SK-N-SH treated with all-trans-retinoic acid at 6 μM for 48 hours (cell line): Measurements from ENCODE around the gene HECTD4.

Source experiments
- ATAC-seq: fragments of 200-7000 bp; cut with Tn5 transposase; 3 replicates; pipeline ENCODE4 v1.9.1; 2020; ENCODE audit warnings: mild to moderate bottlenecking, moderate library complexity
- ARNTL ChIP-seq: fragments of 450-650 bp; formaldehyde crosslinking; IDR thresholded peaks from 2 replicates; pipeline ENCODE4 v1.5.0; 2020; ENCODE audit warnings: low read depth, mild to moderate bottlenecking, moderate library complexity, borderline replicate concordance
- BACH2 ChIP-seq: fragments of 250-450 bp; sonication (Bioruptor Pico); IDR thresholded peaks from 2 replicates; pipeline ENCODE4 v1.9.0; 2021; ENCODE audit warnings: mild to moderate bottlenecking, borderline replicate concordance
- CREB5 ChIP-seq: fragments of 250-450 bp; sonication (Bioruptor Pico); IDR thresholded peaks from 2 replicates; pipeline ENCODE4 v1.5.1; 2020; ENCODE audit warnings: low read depth, mild to moderate bottlenecking, moderate library complexity
- CSDC2 ChIP-seq: fragments of 250-450 bp; sonication (Bioruptor Pico); IDR thresholded peaks from 2 replicates; pipeline ENCODE4 v1.5.0; 2020; ENCODE audit warnings: mild to moderate bottlenecking, moderate library complexity
- CSRNP3 ChIP-seq: fragments of 250-450 bp; sonication (Bioruptor Pico); IDR thresholded peaks from 2 replicates; pipeline ENCODE4 v1.5.1; 2021; ENCODE audit warnings: mild to moderate bottlenecking, moderate library complexity
- GLIS3 ChIP-seq: fragments of 250-450 bp; sonication (Bioruptor Pico); IDR thresholded peaks from 2 replicates; pipeline ENCODE4 v1.5.0; 2020; ENCODE audit warnings: mild to moderate bottlenecking, moderate library complexity
- ISL1 ChIP-seq: fragments of 250-450 bp; sonication (Bioruptor Pico); IDR thresholded peaks from 2 replicates; pipeline ENCODE4 v2.1.2; 2022; ENCODE audit warnings: mild to moderate bottlenecking, moderate library complexity
- OSR1 ChIP-seq: fragments of 250-450 bp; sonication (Bioruptor Pico); IDR thresholded peaks from 2 replicates; pipeline ENCODE4 v1.8.0; 2022; ENCODE audit warnings: moderate library complexity, mild to moderate bottlenecking, inconsistent platforms
- POU6F1 ChIP-seq: fragments of 250-450 bp; sonication (Bioruptor Pico); IDR thresholded peaks from 2 replicates; pipeline ENCODE4 v1.8.0; 2021; ENCODE audit warnings: low read depth, mild to moderate bottlenecking, moderate library complexity, borderline replicate concordance
- PPARA ChIP-seq: fragments of 250-450 bp; sonication (Bioruptor Pico); IDR thresholded peaks from 2 replicates; pipeline ENCODE4 v1.5.0; 2020; ENCODE audit warnings: mild to moderate bottlenecking, borderline replicate concordance
- RARB ChIP-seq: fragments of 250-450 bp; sonication (Bioruptor Pico); IDR thresholded peaks from 2 replicates; pipeline ENCODE4 v1.8.0; 2021; ENCODE audit warnings: mild to moderate bottlenecking, moderate library complexity
- SNAI2 ChIP-seq: fragments of 250-450 bp; sonication (Bioruptor Pico); IDR thresholded peaks from 2 replicates; pipeline ENCODE4 v1.5.0; 2020; ENCODE audit warnings: mild to moderate bottlenecking, moderate library complexity
- TCF4 ChIP-seq: fragments of 250-450 bp; sonication (Bioruptor Pico); IDR thresholded peaks from 2 replicates; pipeline ENCODE4 v1.8.0; 2021; ENCODE audit warnings: mild to moderate bottlenecking, moderate library complexity, borderline replicate concordance
- TOX ChIP-seq: fragments of 250-450 bp; sonication (Bioruptor Pico); IDR thresholded peaks from 2 replicates; pipeline ENCODE4 v1.8.0; 2021; ENCODE audit warnings: mild to moderate bottlenecking, moderate library complexity, borderline replicate concordance
- TSHZ2 ChIP-seq: fragments of 250-450 bp; sonication (Bioruptor Pico); IDR thresholded peaks from 2 replicates; pipeline ENCODE4 v1.5.0; 2020; ENCODE audit warnings: mild to moderate bottlenecking, moderate library complexity
- ZC3H10 ChIP-seq: fragments of 250-450 bp; sonication (Bioruptor Pico); IDR thresholded peaks from 2 replicates; pipeline ENCODE4 v1.5.1; 2021; ENCODE audit warnings: mild to moderate bottlenecking, moderate library complexity
- ZFP3 ChIP-seq: fragments of 250-450 bp; sonication (Bioruptor Pico); IDR thresholded peaks from 2 replicates; pipeline ENCODE4 v1.5.0; 2020; ENCODE audit warnings: mild to moderate bottlenecking, moderate library complexity
- ZFP30 ChIP-seq: fragments of 450-650 bp; formaldehyde crosslinking; IDR thresholded peaks from 2 replicates; pipeline ENCODE4 v1.5.0; 2022; ENCODE audit warnings: mild to moderate bottlenecking, moderate library complexity
- ZNF70 ChIP-seq: fragments of 450-650 bp; formaldehyde crosslinking; IDR thresholded peaks from 2 replicates; pipeline ENCODE4 v1.5.0; 2020; ENCODE audit warnings: mild to moderate bottlenecking, moderate library complexity
- ZNF8 ChIP-seq: fragments of 450-650 bp; formaldehyde crosslinking; IDR thresholded peaks from 2 replicates; pipeline ENCODE4 v1.5.0; 2020; ENCODE audit warnings: mild to moderate bottlenecking, moderate library complexity

The HECTD4 gene

GRCh38 chr12:112236786-112237185 lies 145.4 kb downstream of the HECTD4 start (continued):
- TF ChIP-seq ZC3H10 (no peak), ZFP3 (CRISPR knock-in tag) (no peak), CSDC2 (no peak), TCF4 (CRISPR knock-in tag) (no peak), TSHZ2 (CRISPR knock-in tag) (no peak)

GRCh38 chr12:112236386-112236785 lies 145.8 kb downstream of the HECTD4 start:
- no peak for ATAC-seq
- TF ChIP-seq TSHZ2 (CRISPR knock-in tag), result no peak
- TF ChIP-seq POU6F1, result no peak
- no peak for TF ChIP-seq ZNF8 (CRISPR knock-in tag)
- no peak for TF ChIP-seq ZFP30
- TF ChIP-seq ZNF70 (CRISPR knock-in tag), result no peak
- no peak for TF ChIP-seq PPARA (CRISPR knock-in tag)
- TF ChIP-seq ZFP3 (CRISPR knock-in tag), result no peak
- no peak for TF ChIP-seq GLIS3 (CRISPR knock-in tag)
- no peak for TF ChIP-seq CSRNP3 (CRISPR knock-in tag)
- no peak for TF ChIP-seq CSDC2
- TF ChIP-seq RARB (CRISPR knock-in tag), result no peak
- no peak for TF ChIP-seq CREB5 (CRISPR knock-in tag)
- TF ChIP-seq BACH2 (CRISPR knock-in tag), result no peak
- TF ChIP-seq OSR1, result no peak
- no peak for TF ChIP-seq TCF4 (CRISPR knock-in tag)
- TF ChIP-seq TOX (CRISPR knock-in tag), result no peak
- TF ChIP-seq ISL1, result no peak

- ATAC-seq, result no peak
- no peak for TF ChIP-seq TCF4 (CRISPR knock-in tag)
- TF ChIP-seq ARNTL (CRISPR knock-in tag), result no peak
- TF ChIP-seq RARB (CRISPR knock-in tag), result no peak
- no peak for TF ChIP-seq ZC3H10
- no peak for TF ChIP-seq ZNF70 (CRISPR knock-in tag)
- TF ChIP-seq BACH2 (CRISPR knock-in tag), result no peak
Measured at GRCh38 chr12:112234303-112234702, 147.9 kb downstream of the HECTD4 start.

GRCh38 chr12:112233242-112233641 lies 149.0 kb downstream of the HECTD4 start:
- no peak for ATAC-seq
- TF ChIP-seq RARB (CRISPR knock-in tag) (no peak), ARNTL (CRISPR knock-in tag) (no peak), SNAI2 (CRISPR knock-in tag) (no peak), BACH2 (CRISPR knock-in tag) (no peak), ISL1 (no peak), ZNF8 (CRISPR knock-in tag) (no peak), TOX (CRISPR knock-in tag) (no peak), PPARA (CRISPR knock-in tag) (no peak), TSHZ2 (CRISPR knock-in tag) (no peak), GLIS3 (CRISPR knock-in tag) (no peak), CSRNP3 (CRISPR knock-in tag) (no peak), ZFP3 (CRISPR knock-in tag) (no peak), ZNF70 (CRISPR knock-in tag) (no peak), ZFP30 (no peak)
